Hippocampal formation (tissue), 2 donors: ENCODE data around the gene KRTAP2-1.
"Not testable (repeated sequence)": the region's sequence is repeated elsewhere in the genome, so short reads cannot be mapped to it uniquely, and the experiment has no call there.

Experiments
- DNase-seq, 2 donors: peaks; one replicate each; lab custom pipeline; 2025; lab: John Stamatoyannopoulos, UW

The KRTAP2-1 gene, protein sequence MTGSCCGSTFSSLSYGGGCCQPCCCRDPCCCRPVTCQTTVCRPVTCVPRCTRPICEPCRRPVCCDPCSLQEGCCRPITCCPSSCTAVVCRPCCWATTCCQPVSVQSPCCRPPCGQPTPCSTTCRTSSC

DNA sequence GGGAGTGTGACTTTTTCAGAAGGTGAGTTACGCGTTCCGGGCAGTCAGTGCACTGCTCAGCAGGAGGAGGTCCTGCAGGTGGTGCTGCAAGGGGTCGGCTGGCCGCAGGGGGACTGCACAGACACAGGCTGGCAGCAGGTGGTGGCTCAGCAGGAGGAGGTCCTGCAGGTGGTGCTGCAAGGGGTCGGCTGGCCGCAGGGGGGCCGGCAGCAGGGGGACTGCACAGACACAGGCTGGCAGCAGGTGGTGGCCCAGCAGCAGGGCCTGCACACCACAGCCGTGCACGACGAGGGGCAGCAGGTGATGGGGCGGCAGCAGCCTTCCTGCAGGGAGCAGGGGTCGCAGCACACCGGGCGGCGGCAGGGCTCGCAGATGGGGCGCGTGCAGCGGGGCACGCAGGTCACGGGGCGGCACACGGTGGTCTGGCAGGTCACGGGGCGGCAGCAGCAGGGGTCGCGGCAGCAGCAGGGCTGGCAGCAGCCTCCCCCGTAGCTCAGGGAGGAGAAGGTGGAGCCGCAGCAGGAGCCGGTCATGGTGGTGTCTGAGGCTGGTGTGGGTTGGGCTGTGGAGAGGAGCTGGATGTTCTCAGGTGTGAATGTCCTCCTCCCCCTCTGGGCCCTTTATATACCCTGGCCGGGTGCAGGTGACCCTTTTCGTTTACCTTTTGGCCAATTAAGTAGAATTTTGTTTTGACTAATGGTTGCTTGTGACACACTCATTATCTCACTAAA is at the start of gene KRTAP2-1:
KRTAP2-1 (minus strand) TSS at position 582 of the 731 bp plus-strand sequence; CDS start at position 533, 49 bp downstream.
- DNase-seq, result not testable (repeated sequence)

DNA sequence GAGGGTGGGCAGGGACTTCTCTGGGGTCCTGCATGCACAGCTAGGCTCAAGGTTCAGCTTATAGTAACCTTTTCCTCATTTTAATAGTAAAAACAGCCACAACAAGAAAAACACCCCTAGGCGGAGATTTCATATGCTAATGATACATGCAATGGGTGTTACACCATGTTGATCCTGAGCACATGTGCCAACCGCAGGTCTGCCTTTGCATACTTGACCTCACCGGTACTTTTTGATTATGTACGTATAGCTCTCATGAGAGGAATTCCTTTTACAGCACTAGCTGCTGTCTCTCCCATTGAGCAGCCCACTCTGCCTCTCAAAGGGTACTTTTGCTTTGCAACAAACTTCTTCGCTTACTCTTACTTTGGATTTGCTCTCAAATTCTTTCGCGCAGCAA is 48.9 kb upstream of the KRTAP2-1 start:
- no peak for DNase-seq

DNA sequence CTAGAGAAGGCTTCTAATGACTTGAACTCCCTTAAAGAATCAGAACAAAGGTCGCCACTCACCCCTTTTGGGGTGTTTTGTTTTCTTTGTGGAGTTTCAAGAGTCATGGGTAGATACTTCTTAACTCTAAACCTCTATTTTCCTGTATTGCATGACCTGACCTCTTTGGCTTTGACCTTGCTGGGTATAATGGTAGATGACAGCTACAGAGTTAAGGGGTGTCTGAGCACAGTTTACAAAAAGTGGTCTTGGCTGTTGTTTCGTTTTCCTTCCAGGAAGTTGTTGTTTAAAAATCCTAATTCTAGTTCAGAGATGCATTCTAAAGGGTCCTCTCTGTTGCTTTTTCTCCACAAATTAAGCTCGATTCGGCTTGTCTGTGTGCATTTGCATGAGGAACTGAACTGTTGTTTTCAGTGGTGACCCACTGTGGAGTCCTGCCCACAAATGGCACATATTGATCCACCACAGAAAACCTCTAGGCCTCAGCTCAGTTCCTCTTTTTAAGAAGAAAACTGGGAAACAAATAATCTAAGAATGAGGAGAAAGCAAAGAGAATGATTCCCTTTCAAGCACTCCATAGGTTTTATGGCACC is 41.7 kb upstream of the KRTAP2-1 start:
- not testable (repeated sequence) for DNase-seq

DNA sequence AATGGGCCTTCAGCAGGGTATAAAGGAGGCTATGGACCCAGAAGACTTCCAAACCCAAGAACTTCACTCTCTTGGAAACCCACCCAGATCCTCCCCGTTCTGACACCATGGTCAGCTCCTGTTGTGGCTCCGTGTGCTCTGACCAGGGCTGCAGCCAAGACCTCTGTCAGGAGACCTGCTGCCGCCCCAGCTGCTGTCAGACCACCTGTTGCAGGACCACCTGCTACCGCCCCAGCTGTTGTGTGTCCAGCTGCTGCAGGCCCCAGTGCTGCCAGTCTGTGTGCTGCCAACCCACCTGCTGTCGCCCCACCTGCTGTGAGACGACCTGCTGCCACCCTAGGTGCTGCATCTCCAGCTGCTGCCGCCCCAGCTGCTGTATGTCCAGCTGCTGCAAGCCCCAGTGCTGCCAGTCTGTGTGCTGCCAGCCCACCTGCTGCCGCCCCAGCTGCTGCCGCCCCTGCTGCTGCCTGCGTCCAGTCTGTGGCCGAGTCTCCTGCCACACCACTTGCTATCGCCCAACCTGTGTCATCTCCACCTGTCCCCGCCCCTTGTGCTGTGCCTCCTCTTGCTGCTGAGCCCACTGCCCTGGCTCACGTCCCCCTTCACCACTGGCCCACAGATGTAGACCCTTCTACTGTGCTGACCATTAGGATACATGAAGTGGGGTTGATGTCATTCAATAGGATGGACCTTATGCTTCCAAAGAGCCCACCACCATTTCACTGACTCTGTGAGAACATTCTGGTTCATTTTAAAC is 37.2 kb upstream of the KRTAP2-1 start, which contains the start of gene KRTAP4-7:
KRTAP4-7 (plus strand) TSS at position 51 of the 757 bp plus-strand sequence; CDS start at position 108, 57 bp downstream.
- not testable (repeated sequence) for DNase-seq

DNA sequence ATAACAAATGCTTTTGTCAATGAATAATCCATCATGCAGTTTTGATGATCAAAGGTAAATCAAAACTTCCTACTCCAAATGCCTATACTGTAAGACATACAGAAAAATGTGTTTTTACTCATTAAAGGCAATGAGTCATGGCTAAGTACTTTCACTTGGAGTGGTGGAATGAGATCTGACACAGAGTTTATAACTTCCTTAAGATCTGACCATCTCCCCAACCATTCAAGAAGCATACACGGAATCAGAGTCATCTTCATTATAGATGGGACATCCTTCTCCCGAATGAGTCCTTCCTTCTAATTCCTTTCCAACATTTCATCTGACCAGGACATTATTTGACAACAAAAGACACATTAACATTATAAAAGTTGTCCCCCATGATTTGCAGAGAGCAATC is 36.3 kb upstream of the KRTAP2-1 start:
- not testable (repeated sequence) for DNase-seq

DNA sequence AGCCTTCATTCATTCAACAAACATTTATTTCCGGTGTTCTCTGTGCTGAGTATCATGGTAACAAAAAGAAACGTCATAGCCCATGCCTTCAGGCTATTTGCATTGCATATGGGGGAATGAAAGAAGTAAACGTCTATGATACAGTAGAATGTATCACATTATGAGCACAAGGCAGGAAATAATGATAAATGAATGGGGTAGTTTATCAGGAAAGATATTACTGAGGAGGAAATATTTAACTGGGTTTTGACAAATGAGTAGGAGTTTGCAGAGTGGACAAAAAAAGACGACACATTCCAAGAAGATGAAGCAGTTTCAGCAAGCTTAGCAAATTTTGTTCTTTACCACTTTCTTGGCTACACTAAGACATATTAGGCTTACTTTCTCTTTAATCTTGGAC is 35.5 kb upstream of the KRTAP2-1 start:
- no peak for DNase-seq

DNA sequence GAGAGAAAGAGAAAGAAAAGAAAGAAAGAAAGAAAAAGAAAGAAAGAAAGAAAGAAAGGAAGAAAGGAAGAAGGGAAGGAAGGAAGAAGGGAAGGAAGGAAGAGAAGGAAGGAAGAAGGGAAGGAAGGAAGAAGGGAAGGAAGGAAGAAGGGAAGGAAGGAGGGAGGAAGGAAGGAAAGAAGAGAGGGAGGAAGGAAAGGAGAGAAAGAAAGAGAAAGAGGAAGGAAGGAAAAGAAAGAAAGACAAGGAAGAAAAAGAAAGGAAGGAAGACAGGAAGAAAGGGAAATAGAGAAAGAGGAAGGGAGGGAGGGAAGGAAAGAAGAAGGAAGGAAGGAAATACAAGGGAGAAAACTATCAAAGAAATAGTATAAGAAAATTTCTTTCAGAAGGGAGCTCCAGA is 29.7 kb upstream of the KRTAP2-1 start:
- DNase-seq, result no peak

DNA sequence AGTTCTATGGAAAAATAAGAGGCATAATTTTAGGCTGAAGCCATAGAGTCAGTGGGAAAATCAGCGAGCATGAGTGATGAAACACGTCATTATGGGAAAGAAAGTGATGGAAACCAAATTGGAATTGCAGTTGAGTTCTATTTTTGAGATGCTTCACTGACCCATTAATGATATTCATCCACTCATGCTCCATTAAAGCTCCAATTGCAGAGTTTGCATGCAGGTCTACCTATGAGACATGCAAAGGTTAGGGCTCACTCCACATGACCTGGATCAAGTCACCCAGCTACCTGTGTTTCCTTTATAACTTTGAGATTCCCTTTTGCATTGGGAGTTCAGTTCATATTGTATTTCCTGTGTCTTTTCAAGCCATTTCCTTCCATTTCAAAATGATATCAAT is 26.6 kb upstream of the KRTAP2-1 start:
- no peak for DNase-seq

DNA sequence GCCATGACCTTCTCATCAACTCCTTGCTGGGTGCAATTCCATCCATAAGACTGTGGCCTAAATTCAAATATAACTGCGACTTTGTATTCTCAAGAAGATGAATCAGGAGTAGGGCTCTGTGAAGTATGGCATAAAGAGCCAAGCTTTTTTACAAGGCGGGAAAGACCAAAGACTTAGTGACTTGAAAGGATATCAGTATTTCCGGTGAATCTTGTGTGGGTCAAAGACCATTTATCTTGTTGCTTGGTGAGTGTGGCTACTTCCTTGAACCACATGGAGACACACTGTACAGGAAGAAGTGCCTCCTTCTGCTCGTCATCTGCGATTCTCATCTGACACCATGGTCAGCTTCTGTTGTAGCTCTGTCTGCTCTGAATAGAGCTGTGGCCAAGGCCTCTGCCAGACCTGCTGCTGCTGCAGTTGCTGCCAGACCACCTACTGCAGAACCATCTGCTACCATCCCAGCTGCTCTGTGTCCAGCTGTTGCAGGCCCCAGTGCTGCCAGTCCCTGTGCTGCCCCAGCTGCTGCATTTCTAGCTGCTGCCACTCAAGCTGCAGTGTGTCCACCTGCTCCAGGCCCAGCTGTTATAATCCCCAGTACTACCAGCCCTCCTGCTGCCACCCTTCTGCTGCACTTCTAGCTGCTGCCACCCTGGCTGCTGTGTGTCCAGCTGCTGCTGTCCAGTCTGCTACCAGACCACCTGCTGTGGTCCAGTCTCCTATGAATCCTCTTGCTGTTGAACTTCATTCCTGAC is 24.7 kb upstream of the KRTAP2-1 start:
- DNase-seq, result no peak

DNA sequence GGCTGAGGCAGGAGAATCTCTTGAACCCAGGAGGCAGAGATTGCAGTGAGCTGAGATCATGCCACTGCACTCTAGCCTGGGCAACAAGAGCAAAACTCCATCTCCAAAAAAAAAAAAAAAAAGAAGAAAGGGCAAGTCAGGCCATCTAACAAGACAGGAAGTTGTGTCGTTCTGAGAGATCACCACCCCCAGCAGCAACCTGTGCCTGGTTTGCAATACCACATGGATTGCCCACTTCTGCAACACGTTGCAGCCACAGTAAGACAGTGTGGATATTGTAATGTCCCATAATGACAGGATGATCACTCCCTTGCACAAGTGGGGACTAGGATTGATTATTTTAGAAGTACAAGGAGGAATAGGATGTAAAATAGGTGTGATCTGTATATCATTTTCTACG is 21.9 kb upstream of the KRTAP2-1 start:
- no peak for DNase-seq

DNA sequence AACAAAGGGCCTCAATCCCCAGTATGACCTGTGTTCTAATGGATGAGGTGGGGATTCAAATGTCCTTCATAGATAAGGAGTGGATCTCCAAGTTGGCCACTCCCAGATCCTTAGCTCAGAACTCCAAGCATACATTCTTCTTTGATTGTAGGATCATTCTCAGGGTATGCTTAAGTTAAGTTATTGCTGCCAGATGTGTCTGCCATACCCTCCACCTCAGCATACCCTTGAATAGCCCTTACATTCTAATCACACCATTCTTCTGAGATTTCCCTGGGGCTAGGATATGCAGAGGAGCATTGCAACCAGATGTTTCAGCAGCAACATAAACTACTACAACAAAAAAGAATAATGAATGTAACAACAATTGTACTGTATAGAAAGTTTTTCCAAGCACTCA is 20.2 kb upstream of the KRTAP2-1 start:
- DNase-seq, result no peak

DNA sequence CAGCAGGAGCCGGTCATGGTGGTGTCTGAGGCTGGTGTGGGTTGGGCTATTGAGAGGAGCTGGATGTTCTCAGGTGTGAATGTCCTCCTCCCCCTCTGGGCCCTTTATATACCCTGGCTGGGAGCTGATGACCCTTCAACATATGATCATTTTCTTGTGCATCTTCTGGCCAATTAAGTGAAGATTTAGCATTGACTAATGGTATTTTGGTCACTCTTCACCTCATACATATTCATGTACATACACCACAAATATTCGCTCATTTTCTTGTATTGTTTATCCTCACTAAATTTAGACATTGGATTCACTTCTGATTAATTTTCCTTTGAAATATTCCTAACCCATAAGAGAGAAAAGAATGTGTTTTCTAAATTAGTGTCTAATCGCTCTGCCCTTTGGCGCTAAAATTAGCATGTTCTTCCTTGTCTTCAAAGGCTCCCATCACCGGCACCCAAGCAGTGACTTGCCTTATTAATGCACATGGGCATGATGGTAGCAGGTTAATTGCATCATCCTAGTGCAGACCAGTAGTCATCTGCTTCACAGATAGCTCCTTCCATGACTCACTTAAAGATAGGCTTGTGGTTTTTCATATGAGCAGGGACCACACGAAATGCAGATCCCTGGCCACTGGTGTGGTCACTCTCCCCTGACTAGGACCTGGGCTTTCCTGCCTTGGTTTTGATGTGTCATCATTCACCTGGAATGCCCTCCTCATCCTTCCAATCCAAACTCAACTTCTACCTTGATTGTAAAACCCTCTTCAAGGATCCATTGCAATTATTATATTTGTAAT is 18.9 kb upstream of the KRTAP2-1 start, which contains the start of gene KRTAP2-4:
KRTAP2-4 (minus strand) TSS at position 51 of the 796 bp plus-strand sequence; CDS start at position 17, 34 bp downstream.
- no peak for DNase-seq

DNA sequence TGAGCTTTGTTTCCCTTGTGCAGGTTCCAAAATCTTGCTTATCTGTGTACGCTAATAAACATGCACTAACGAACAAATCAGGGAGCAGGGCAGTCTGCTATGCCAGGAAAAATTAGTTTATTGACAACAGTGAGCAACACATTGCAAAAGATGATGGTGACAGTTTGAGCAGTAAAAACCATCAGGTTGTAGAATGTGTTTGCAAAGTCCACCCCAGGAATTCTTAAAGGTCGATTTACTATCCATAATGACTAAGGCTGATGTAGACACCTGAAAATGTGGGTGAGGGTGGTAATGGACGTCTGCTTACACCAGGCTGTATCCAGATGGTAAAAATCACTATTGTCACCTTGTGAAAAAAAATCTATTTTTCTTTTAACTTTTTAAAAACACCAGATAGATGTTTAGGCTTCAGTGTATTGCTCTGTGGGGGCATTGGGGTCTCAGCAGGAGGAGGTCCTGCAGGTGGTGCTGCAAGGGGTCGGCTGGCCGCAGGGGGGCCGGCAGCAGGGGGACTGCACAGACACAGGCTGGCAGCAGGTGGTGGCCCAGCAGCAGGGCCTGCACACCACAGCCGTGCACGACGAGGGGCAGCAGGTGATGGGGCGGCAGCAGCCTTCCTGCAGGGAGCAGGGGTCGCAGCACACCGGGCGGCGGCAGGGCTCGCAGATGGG is 18.0 kb upstream of the KRTAP2-1 start:
- DNase-seq, result not testable (repeated sequence)

DNA sequence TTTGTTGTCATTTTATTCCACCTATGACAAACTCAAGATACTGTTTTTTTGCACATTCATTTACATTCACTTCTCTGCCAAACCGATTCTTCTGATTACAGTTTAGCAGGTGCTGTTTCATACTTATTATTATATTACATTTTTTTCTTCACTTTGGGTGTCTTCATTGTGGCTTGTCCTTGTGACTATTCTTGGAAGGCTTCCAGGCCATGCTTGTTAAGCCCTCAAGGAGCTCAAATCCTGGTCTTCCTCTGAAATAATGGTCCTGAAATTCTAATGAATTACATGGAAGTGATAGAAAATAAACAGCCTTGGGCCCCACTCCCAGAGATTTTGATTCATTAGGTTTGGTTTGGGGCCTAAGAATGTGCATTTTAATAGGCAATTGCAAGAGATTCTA is 17.2 kb upstream of the KRTAP2-1 start:
- no peak for DNase-seq

DNA sequence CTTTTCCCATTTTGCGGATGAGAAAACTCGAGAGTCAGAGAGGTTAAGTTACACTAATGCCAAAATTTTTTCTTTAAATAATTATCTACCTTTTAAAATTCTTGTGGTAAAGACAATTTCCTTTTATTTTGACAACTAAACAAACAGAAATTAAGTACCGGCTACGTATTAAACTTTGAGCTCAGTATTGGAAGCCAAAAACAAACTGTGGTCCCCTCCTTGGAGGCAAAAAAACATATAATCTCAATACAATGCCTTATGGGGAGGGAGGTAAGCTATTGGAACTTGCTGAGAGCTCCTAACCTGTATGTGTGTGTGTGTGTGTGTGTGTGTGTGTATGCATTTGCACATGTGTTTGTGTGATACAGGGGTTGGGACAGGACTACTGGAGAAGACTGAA is 16.3 kb upstream of the KRTAP2-1 start:
- no peak for DNase-seq

DNA sequence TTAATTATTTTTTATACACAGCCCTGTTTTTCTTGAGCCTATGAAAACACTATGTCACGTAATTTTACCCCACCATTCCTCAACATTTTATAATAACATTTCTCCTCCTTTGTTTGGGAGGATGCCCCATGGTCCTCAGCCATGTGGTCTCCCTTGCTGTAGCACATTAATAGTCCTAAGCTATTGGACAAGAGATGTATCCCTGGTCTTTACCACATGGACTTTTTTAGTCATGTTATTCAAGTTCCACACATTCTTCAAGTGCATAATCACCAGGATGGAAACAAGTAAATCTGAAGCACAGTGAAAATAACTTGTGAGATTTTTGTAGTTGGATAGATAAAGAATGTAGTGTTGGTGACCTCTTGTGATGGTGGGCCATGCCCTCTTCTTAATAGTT is 14.8 kb upstream of the KRTAP2-1 start:
- no peak for DNase-seq

DNA sequence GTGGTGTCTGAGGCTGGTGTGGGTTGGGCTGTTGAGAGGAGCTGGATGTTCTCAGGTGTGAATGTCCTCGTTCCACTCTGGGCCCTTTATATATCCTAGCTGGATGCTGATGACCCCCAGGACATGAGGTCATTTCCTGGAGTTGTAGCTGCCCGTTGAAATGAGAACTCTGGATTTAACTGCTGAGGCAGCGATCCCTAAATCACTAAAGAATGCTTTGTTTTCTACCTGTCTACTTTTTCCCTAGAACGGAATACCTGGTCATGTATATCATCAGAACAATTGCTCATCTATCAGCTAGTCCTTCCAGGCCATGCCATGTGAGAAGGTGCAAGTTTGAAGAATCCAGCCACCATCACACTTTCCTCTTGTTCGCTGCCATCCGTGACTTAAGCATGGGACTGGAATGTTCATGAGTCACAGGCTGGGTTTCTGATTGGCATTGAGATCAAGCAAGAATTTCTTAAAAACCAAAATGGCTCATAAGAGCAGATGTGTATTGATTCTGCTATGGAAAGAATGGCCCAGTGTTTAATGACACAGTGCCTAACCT is 13.0 kb upstream of the KRTAP2-1 start, which contains the start of gene KRTAP2-3:
KRTAP2-3 (minus strand) TSS at position 63 of the 553 bp plus-strand sequence. CDS start 64 bp downstream, outside the sequence.
- no peak for DNase-seq

DNA sequence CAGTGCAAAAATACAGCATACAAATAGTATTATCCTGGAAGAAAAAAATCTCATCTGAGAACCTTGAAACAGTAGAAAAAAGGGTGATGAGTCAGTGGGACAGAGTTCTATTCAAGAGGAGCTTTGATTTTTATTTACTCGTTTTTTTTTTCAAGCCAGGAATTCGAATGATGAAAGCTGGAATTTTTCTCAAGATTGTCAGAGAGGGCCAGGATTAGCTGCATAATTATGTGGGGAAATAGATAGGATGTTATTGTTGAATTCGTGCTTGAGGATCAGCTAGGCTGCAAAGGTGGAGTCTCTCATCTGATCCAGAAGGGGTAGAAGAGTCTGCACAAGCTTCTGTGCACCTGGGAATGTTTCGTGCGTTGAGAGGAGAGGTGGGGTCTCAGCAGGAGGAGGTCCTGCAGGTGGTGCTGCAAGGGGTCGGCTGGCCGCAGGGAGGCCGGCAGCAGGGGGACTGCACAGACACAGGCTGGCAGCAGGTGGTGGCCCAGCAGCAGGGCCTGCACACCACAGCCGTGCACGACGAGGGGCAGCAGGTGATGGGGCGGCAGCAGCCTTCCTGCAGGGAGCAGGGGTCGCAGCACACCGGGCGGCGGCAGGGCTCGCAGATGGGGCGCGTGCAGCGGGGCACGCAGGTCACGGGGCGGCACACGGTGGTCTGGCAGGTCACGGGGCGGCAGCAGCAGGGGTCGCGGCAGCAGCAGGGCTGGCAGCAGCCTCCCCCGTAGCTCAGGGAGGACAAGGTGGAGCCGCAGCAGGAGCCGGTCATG is 12.3 kb upstream of the KRTAP2-1 start:
- not testable (repeated sequence) for DNase-seq

DNA sequence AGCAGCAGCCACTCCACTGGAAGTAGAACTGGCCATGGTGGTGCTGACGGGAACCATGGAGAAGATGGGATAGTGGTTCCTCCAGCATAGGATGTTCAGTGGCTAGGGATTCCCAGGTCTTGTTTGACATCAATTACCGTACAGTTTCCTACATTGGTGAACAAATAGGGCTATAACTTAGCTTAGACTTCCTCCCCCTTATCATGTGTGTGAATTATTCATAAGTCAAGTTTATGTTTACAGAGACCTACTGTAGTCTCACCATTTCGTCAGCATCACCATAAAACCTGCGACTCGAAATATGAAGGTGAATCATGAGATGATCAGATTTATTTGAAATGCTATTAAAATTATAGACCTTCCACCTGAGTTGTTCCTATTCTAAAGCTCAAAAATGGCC is 11.6 kb upstream of the KRTAP2-1 start:
- DNase-seq, result no peak
